GM18858 (cell line): Measurements from ENCODE around the gene EYS.
"Not testable (repeated sequence)": the region's sequence is repeated elsewhere in the genome, so short reads cannot be mapped to it uniquely, and the experiment has no call there.

Source experiments
- ATAC-seq: cut with Tn5 transposase; IDR thresholded peaks from one replicate; pipeline ENCODE4 v1.9.1; 2021; ENCODE audit not compliant: unreplicated experiment

Gene EYS

GRCh38 chr6:64263778-64264177 lies 1443.2 kb downstream of the EYS start:
- no peak for ATAC-seq

DNA sequence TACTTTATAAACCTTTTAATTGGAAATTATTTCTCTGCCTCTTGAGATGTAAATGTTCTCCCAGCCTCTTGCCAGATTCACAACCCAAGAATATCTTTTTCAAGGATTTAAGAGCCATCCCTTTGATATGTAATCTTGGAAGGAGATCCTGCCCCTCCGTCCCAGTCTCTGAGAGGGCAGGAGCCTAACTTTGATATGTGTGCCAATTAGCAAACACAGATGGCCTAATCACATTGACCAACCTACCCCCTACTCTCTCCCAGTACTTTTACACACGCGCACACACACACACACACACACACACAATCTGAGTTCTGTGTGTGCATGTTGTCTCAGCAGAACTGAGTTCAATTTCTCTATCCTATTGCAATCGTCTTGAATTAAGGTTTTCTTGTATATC lies 1447.7 kb downstream of the EYS start:
- ATAC-seq, result no peak

DNA sequence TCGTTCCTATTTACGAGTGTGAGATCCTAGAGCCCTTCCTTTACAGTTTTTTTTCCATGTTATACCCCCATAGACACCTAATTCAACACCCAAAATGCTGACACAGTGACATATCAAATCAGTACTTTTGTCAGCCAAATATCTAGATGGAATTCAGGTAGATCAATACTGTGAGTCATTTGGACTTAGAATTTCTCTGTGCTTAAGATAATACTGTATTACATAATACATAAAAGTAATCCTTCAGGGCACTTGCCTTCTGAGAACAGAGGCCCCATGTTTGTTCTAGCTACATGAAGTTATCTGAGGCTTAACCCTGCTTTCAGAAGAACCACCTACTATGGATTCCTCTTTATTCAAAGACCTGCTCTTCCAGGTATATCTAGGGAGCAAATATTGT lies 1448.3 kb downstream of the EYS start:
- no peak for ATAC-seq

GRCh38 chr6:64258302-64258701 lies 1448.7 kb downstream of the EYS start:
- no peak for ATAC-seq

GRCh38 chr6:64257586-64257985 lies 1449.4 kb downstream of the EYS start:
- no peak for ATAC-seq

DNA sequence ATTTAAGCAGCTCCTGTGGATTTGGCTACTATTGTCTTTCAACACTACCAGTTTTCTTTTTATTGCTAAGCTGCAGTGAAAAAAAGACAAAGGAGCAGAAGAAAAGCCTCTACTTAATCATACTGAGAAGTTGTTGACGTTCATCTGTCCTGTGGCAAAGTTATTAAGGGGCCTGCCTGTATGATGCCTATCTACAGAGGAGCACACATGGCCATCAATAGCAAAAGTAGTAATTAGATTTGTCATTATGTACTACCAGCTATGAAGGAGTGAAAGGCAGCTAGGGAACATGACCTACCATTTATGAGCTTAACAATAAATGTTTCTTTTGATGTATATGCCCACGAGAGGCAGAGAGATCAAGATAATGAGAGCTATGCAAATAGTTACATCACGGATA lies 1450.5 kb downstream of the EYS start:
- peak; percentile 33 for ATAC-seq

- ATAC-seq, result peak; percentile 60
Measured at GRCh38 chr6:64255000-64255399, 1452.0 kb downstream of the EYS start.

DNA sequence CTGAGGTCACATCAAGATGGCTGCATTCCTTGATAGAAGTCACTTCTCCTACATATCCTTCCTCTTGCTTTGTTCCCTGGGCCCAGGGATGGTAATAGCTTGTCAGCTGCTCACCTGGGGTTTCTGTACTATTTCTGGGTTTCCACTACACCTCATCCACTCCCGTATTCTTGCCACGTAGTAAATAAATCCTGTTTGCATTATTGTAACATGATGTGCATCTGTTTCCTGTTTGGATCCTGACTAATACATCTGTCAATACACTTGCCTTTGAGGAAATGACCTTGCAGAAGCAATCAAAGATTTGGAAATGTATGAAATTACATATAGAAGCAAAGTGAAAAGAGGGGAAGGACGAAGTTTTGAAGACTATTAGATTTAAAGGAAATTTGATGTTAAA lies 1452.5 kb downstream of the EYS start:
- ATAC-seq, result no peak

- no peak for ATAC-seq
Measured at GRCh38 chr6:64252256-64252655, 1454.8 kb downstream of the EYS start.

GRCh38 chr6:64250126-64250525 lies 1456.9 kb downstream of the EYS start:
- ATAC-seq, result no peak

- ATAC-seq, result no peak
Measured at GRCh38 chr6:64249115-64249514, 1457.9 kb downstream of the EYS start.

DNA sequence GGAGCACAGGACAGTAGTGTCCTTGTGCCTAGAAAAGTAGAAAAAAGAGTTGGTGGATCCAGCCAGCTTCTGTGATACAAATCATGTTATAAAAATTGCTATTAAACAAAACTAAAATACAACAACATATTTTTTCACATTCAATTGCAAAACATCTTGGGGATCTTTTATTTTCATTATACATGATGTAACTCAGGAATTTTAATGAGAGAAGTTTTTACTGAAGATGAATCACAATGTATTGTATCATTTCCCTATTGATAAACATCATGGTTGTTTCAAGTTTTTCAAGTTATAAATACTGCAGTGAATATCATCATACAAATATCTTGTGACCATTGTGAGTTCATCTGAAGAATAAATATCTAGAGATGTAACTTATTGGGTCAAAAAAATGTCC lies 1463.4 kb downstream of the EYS start:
- no peak for ATAC-seq

GRCh38 chr6:64238908-64239307 lies 1468.1 kb downstream of the EYS start:
- ATAC-seq, result not testable (repeated sequence)

GRCh38 chr6:64238071-64238470 lies 1469.0 kb downstream of the EYS start:
- no peak for ATAC-seq

GRCh38 chr6:64233746-64234145 lies 1473.3 kb downstream of the EYS start:
- no peak for ATAC-seq

GRCh38 chr6:64231928-64232327 lies 1475.1 kb downstream of the EYS start:
- ATAC-seq, result no peak

- no peak for ATAC-seq
Measured at GRCh38 chr6:64230530-64230929, 1476.5 kb downstream of the EYS start.

- ATAC-seq, result no peak
Measured at GRCh38 chr6:64227863-64228262, 1479.2 kb downstream of the EYS start.

DNA sequence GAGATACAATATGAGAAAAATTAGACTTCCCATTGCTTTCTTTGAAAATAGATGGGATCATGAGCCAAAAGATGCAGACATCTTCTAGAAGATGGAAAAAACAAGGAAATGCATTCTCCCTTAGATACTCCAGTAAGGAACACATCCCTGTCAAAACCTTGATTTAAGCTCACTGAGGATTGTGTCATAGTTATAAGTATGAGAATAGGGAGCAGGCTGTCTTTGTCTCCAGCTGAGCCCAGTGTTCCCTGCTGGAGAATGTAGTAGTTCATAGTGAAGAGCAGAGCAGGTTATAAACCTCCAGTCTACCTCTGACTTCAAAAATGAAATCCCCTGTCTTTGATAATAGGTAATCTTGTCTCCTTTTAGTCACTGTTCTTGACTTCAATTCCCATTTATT lies 1481.5 kb downstream of the EYS start:
- no peak for ATAC-seq

GRCh38 chr6:64224819-64225218 lies 1482.2 kb downstream of the EYS start:
- no peak for ATAC-seq

DNA sequence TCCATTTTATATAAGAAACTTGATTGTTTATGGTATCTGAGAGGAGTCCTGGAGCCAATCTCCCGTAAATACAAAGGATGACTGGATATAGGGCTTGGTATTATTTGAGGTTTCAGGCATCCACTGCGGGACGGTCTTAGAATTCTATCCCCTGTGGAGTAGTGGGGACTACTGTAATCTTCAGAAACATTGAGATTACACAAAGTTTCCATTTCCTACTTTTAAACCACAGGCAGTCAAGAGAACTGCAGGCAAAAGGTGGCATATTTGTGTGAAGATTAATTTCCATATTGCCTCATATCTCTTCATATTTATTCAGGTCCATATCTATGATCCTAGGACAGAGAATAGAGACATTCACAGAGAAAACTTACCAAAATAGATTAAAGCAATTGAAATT lies 1485.2 kb downstream of the EYS start:
- no peak for ATAC-seq

DNA sequence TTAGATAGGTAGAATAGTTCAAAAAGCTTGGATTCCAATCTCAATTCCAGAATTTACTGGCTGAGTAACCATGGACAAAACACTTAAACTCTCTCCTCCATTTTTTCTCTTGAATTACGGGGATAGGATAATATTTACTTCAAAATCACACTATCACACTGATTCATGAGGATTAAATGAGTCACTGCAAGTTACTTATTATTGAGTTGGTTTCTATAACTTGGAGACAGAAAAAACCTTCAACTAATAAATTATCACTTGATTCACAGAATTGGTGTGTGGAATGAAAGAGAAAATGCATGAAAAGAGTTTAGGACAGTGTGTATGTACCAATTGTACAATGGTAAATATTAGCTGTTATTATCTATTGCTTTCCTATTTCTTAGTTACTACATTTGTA lies 1486.2 kb downstream of the EYS start:
- no peak for ATAC-seq

- ATAC-seq, result peak; percentile 70
Measured at GRCh38 chr6:64217721-64218620, 1489.1 kb downstream of the EYS start.
